HepG2 (cell line): ENCODE data around the gene ZCCHC9. TPM values are rescaled to one million over a fixed set of nuclear protein-coding genes. Genes with fewer than 3 reads are reported as not detected.

Source experiments
- GATAD2A ChIP-seq: IDR thresholded peaks from 2 replicates; pipeline ENCODE4 v1.6.1; 2016
- GFI1 ChIP-seq: sonication (generic); formaldehyde crosslinking; IDR thresholded peaks from 2 replicates; pipeline ENCODE4 v1.5.0; 2020; ENCODE audit warnings: missing genetic modification reagents, mild to moderate bottlenecking, borderline replicate concordance
- KDM5A ChIP-seq: fragments of 200-600 bp; sonication (generic); IDR thresholded peaks from 2 replicates; pipeline ENCODE4 v1.7.0; 2018; ENCODE audit warnings: antibody characterized with exemption, mild to moderate bottlenecking, low read length, borderline replicate concordance
- PITX1 ChIP-seq: sonication (generic); formaldehyde crosslinking; IDR thresholded peaks from 2 replicates; pipeline ENCODE4 v1.5.1; 2020; ENCODE audit warnings: mild to moderate bottlenecking, missing genetic modification reagents
- SKI ChIP-seq: fragments of 450-650 bp; IDR thresholded peaks from one replicate; pipeline ENCODE4 v1.6.1; 2018; ENCODE audit warnings: mild to moderate bottlenecking; ENCODE audit not compliant: partially characterized antibody
- SNRNP70 ChIP-seq: fragments of 200-400 bp; formaldehyde crosslinking; IDR thresholded peaks from 2 replicates; pipeline ENCODE4 v1.6.1; 2017; ENCODE audit warnings: mild to moderate bottlenecking, low read depth, low read length, moderate library complexity
- SOX13 ChIP-seq, 3 experiments: fragments of 450-650 bp in 1 of 3; sonication (generic) in 1 of 3; formaldehyde crosslinking in 1 of 3; IDR thresholded peaks in 2 of 3; conservative IDR thresholded peaks in 1 of 3; 2 replicates each; pipeline versions ENCODE4 v1.5.0 to v1.6.1; 2016 to 2020; ENCODE audit warnings: antibody characterized with exemption in 1 of 3, mild to moderate bottlenecking in 1 of 3, missing compliant biosample characterization in 1 of 3, missing genetic modification reagents in 1 of 3, moderate library complexity in 1 of 3
- ZC3H4 ChIP-seq: sonication (generic); formaldehyde crosslinking; IDR thresholded peaks from 2 replicates; pipeline ENCODE4 v1.4.0; 2020; ENCODE audit warnings: missing genetic modification reagents, borderline replicate concordance
- ZKSCAN8 ChIP-seq: IDR thresholded peaks from 2 replicates; pipeline ENCODE4 v1.6.1; 2016; ENCODE audit warnings: borderline replicate concordance, missing genetic modification reagents, missing compliant biosample characterization
- ZMYM4 ChIP-seq: sonication (generic); formaldehyde crosslinking; IDR thresholded peaks from 2 replicates; pipeline ENCODE4 v1.8.1; 2023; ENCODE audit warnings: mild to moderate bottlenecking, missing genetic modification reagents
- ZNF614 ChIP-seq: IDR thresholded peaks from 2 replicates; pipeline ENCODE4 v1.6.1; 2018; ENCODE audit warnings: missing biosample characterization, missing genetic modification reagents, inconsistent platforms, borderline replicate concordance
- polyA plus RNA-seq, 8 experiments: library from polyadenylated mRNA; depleted of rRNA in 3 of 8; stranded (reverse) in 7 of 8; unstranded in 1 of 8; fragments of >200 nt; fragmentation: Illumina TruSeq in 4 of 8; extraction: Trizol in 4 of 8; gene quantifications; 2 replicates each; pipeline versions ENCODE4 v1.2.1 to v1.2.3, GENCODE V29; 2011 to 2016; ENCODE audit warnings: low read depth in 4 of 8, missing spikeins in 1 of 8, mixed read lengths in 1 of 8; ENCODE audit not compliant: insufficient read depth in 1 of 8
- total RNA-seq, 5 experiments: library from RNA; depleted of rRNA; stranded (reverse); fragments of >200 nt; fragmentation: Illumina TruSeq; extraction: Trizol; gene quantifications; 2 replicates each; pipeline ENCODE4 v1.2.3, GENCODE V29; 2016; ENCODE audit warnings: low read depth in 1 of 5
- TF ChIP-seq, protein P1 (sequence below), 2 experiments: sonication (generic) in 1 of 2; formaldehyde crosslinking in 1 of 2; IDR thresholded peaks; 2 replicates each; pipeline versions ENCODE4 v1.4.0 to v1.6.1; 2016 to 2020; ENCODE audit warnings: borderline replicate concordance in 1 of 2, low read depth in 1 of 2, mild to moderate bottlenecking in 1 of 2, missing genetic modification reagents in 1 of 2
- TF ChIP-seq, protein P2 (sequence below): sonication (generic); formaldehyde crosslinking; IDR thresholded peaks from 2 replicates; pipeline ENCODE4 v1.4.0; 2020; ENCODE audit warnings: missing genetic modification reagents
- TF ChIP-seq, protein P3 (sequence below): sonication (generic); formaldehyde crosslinking; IDR thresholded peaks from 2 replicates; pipeline ENCODE4 v1.9.0; 2021; ENCODE audit warnings: missing genetic modification reagents, borderline replicate concordance

ZCCHC9 gene
- total and polyA plus RNA-seq, 2 of the 13 experiments (the other 11 are each of a cell fraction or from before 2014, with no cell fraction given) = 28.7 to 52.5 TPM

DNA sequence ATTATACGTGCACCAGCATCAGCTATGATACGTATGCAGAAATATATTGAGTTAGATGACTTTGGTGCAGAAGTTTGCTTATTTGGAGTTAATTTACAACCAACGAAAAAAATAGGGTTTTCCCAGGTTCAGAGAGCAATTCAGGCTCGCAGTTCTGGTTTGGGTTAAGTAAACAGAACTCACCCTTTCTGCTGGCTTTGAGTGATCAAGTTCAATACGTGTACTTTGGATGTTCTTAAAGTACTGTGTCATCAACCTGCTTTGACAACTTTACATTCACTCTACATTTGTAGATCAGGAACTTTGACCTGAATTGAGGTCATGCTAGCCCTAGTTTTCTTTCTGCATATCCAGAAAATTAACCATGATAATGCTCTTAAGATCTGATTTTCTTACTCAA, 51.8 kb downstream of the ZCCHC9 start (continued):
- TF ChIP-seq, protein P1, sequence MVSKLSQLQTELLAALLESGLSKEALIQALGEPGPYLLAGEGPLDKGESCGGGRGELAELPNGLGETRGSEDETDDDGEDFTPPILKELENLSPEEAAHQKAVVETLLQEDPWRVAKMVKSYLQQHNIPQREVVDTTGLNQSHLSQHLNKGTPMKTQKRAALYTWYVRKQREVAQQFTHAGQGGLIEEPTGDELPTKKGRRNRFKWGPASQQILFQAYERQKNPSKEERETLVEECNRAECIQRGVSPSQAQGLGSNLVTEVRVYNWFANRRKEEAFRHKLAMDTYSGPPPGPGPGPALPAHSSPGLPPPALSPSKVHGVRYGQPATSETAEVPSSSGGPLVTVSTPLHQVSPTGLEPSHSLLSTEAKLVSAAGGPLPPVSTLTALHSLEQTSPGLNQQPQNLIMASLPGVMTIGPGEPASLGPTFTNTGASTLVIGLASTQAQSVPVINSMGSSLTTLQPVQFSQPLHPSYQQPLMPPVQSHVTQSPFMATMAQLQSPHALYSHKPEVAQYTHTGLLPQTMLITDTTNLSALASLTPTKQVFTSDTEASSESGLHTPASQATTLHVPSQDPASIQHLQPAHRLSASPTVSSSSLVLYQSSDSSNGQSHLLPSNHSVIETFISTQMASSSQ (IDR thresholded peaks at IDR 0.05; ENCODE audit: low read depth) = peak; percentile 85; the same call in 1 of the 2 replicates
- TF ChIP-seq, protein P1 (CRISPR knock-in tag; IDR thresholded peaks at IDR 0.05; ENCODE audit: borderline replicate concordance) = peak; percentile 81; the same call in 1 of the 2 replicates
- TF ChIP-seq KDM5A = no peak
- TF ChIP-seq SOX13 (IDR thresholded peaks at IDR 0.05) = no peak
- TF ChIP-seq SOX13 (CRISPR knock-in tag; conservative IDR thresholded peaks at IDR 0.05 in 1 of 2, IDR thresholded peaks at IDR 0.05 in 1 of 2) = peak in 1 of 2 experiments; percentile 84; a peak in 2 of 4 replicates
- peak; percentile 70; the same call in 1 of the 2 replicates for TF ChIP-seq ZNF614 (CRISPR knock-in tag)
- TF ChIP-seq ZKSCAN8 (CRISPR knock-in tag) = peak; percentile 51; the same call in 1 of the 2 replicates
- TF ChIP-seq GATAD2A (CRISPR knock-in tag) = peak; percentile 89
- TF ChIP-seq SKI = peak; percentile 86
- TF ChIP-seq PITX1 (CRISPR knock-in tag) = peak; percentile 84
- peak; percentile 80 for TF ChIP-seq ZMYM4
- no peak for TF ChIP-seq ZC3H4
- TF ChIP-seq GFI1 (CRISPR knock-in tag) = peak; percentile 61; the same call in 1 of the 2 replicates
- TF ChIP-seq, protein P2, sequence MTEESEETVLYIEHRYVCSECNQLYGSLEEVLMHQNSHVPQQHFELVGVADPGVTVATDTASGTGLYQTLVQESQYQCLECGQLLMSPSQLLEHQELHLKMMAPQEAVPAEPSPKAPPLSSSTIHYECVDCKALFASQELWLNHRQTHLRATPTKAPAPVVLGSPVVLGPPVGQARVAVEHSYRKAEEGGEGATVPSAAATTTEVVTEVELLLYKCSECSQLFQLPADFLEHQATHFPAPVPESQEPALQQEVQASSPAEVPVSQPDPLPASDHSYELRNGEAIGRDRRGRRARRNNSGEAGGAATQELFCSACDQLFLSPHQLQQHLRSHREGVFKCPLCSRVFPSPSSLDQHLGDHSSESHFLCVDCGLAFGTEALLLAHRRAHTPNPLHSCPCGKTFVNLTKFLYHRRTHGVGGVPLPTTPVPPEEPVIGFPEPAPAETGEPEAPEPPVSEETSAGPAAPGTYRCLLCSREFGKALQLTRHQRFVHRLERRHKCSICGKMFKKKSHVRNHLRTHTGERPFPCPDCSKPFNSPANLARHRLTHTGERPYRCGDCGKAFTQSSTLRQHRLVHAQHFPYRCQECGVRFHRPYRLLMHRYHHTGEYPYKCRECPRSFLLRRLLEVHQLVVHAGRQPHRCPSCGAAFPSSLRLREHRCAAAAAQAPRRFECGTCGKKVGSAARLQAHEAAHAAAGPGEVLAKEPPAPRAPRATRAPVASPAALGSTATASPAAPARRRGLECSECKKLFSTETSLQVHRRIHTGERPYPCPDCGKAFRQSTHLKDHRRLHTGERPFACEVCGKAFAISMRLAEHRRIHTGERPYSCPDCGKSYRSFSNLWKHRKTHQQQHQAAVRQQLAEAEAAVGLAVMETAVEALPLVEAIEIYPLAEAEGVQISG (CRISPR knock-in tag) = peak; percentile 21; the same call in 1 of the 2 replicates
- no peak for TF ChIP-seq SNRNP70
- TF ChIP-seq, protein P3, sequence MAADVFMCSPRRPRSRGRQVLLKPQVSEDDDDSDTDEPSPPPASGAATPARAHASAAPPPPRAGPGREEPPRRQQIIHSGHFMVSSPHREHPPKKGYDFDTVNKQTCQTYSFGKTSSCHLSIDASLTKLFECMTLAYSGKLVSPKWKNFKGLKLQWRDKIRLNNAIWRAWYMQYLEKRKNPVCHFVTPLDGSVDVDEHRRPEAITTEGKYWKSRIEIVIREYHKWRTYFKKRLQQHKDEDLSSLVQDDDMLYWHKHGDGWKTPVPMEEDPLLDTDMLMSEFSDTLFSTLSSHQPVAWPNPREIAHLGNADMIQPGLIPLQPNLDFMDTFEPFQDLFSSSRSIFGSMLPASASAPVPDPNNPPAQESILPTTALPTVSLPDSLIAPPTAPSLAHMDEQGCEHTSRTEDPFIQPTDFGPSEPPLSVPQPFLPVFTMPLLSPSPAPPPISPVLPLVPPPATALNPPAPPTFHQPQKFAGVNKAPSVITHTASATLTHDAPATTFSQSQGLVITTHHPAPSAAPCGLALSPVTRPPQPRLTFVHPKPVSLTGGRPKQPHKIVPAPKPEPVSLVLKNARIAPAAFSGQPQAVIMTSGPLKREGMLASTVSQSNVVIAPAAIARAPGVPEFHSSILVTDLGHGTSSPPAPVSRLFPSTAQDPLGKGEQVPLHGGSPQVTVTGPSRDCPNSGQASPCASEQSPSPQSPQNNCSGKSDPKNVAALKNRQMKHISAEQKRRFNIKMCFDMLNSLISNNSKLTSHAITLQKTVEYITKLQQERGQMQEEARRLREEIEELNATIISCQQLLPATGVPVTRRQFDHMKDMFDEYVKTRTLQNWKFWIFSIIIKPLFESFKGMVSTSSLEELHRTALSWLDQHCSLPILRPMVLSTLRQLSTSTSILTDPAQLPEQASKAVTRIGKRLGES (CRISPR knock-in tag) = no peak; the same call in 1 of the 2 replicates
